DND-41 (cell line): ENCODE measurements around the gene OR1J4.

Source experiments
- EZH2 ChIP-seq: IDR thresholded peaks from 3 replicates; pipeline ENCODE4 v1.6.1; 2012; ENCODE audit warnings: borderline replicate concordance, low read depth, mild to moderate bottlenecking, moderate library complexity, low read length, inconsistent platforms; ENCODE audit not compliant: severe bottlenecking
- TF ChIP-seq, protein P1 (sequence below): IDR thresholded peaks from 2 replicates; pipeline ENCODE4 v1.5.1; 2012; ENCODE audit warnings: borderline replicate concordance, low read length, moderate library complexity, mild to moderate bottlenecking; ENCODE audit not compliant: poor library complexity, severe bottlenecking; ENCODE audit errors: extremely low read depth

DNA sequence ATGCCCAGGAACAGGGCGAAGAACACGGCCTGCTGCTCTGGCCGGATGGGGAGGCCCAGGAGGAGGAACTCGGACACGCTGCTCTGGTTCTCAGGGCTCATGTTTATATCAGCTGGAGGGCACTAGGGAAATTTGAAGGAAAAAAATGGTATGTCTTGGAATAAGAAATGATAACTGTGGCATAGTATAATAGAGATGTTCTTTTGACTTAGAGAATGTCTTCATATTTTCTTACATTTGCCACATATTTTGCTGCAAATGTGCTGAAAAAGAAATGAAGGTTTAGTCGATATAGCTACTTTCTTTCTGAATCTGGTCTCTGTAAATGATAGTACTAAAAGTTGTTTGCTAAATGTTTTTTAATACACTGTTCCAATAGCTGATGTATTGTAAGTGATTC, 41.1 kb upstream of the OR1J4 start, which contains the start of gene OR1J1:
- TF ChIP-seq, protein P1, sequence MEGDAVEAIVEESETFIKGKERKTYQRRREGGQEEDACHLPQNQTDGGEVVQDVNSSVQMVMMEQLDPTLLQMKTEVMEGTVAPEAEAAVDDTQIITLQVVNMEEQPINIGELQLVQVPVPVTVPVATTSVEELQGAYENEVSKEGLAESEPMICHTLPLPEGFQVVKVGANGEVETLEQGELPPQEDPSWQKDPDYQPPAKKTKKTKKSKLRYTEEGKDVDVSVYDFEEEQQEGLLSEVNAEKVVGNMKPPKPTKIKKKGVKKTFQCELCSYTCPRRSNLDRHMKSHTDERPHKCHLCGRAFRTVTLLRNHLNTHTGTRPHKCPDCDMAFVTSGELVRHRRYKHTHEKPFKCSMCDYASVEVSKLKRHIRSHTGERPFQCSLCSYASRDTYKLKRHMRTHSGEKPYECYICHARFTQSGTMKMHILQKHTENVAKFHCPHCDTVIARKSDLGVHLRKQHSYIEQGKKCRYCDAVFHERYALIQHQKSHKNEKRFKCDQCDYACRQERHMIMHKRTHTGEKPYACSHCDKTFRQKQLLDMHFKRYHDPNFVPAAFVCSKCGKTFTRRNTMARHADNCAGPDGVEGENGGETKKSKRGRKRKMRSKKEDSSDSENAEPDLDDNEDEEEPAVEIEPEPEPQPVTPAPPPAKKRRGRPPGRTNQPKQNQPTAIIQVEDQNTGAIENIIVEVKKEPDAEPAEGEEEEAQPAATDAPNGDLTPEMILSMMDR: no peak
- TF ChIP-seq EZH2: no peak
